ENCODE results near the gene CNPPD1. TPM values are rescaled to one million over a fixed set of nuclear protein-coding genes. Genes with fewer than 3 reads are reported as not detected.

Gene CNPPD1
- total RNA-seq, 2 experiments from 2014 or later = 42.3 to 43.4 TPM

GRCh38 chr2:219210196-219210885 lies 33.6 kb upstream of the CNPPD1 start:
- Histone ChIP-seq H3K4me1 (ENCODE audit: insufficient read depth, low read length) (peaks cover 53% of the 10 kb centered on the region), H3K36me3 (ENCODE audit: insufficient read depth, low read length) (peaks cover 21% of the 10 kb centered on the region), H3K9me3 (ENCODE audit: control insufficient read depth in 1 of 2, insufficient read depth in 1 of 2, low read length in 2 of 2) (no peaks in the 10 kb centered on the region), H3K4me3 (ENCODE audit: low read length) (no peak overlapping the region), H3K27me3 (ENCODE audit: control insufficient read depth in 1 of 2, insufficient read depth in 2 of 2, low read length in 2 of 2) (no peaks in the 10 kb centered on the region), H3K27ac (ENCODE audit: low read depth in 1 of 2, low read length in 2 of 2) (peak overlapping the region in 1 of 2 donors; percentile 28)
- intact Hi-C loops (cut with DNase I, micrococcal nuclease) = loop anchor here in 1 of 2 experiments (5.0 kb wide), 1 partner anchor 153 kb away; no protein-coding TSS in a partner anchor
- Mint-ChIP-seq H3K36me3 (ENCODE audit: low read depth) (peaks cover 30% of the 10 kb centered on the region), H3K27me3 (no peaks in the 10 kb centered on the region), H3K27ac (peak overlapping the region; percentile 93), H3K9me3 (no peaks in the 10 kb centered on the region), H3K4me3 (peak overlapping the region; percentile 30), H3K4me1 (ENCODE audit: low read depth) (peaks cover 47% of the 10 kb centered on the region)
- DNase-seq = peak in 1 of 14 experiments; percentile 20
- TF ChIP-seq, protein P1, sequence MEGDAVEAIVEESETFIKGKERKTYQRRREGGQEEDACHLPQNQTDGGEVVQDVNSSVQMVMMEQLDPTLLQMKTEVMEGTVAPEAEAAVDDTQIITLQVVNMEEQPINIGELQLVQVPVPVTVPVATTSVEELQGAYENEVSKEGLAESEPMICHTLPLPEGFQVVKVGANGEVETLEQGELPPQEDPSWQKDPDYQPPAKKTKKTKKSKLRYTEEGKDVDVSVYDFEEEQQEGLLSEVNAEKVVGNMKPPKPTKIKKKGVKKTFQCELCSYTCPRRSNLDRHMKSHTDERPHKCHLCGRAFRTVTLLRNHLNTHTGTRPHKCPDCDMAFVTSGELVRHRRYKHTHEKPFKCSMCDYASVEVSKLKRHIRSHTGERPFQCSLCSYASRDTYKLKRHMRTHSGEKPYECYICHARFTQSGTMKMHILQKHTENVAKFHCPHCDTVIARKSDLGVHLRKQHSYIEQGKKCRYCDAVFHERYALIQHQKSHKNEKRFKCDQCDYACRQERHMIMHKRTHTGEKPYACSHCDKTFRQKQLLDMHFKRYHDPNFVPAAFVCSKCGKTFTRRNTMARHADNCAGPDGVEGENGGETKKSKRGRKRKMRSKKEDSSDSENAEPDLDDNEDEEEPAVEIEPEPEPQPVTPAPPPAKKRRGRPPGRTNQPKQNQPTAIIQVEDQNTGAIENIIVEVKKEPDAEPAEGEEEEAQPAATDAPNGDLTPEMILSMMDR (IDR thresholded peaks at IDR 0.05) = no peak
- ATAC-seq (ENCODE audit: poor library complexity) = no peak
- ChIA-PET POLR2A (interaction anchor here (4.8 kb wide), 1 partner anchor 35 kb away, joined by 139 read pairs; the partner anchor contains the start of genes CNPPD1 and RETREG2), CTCF (no interaction called here)

DNA sequence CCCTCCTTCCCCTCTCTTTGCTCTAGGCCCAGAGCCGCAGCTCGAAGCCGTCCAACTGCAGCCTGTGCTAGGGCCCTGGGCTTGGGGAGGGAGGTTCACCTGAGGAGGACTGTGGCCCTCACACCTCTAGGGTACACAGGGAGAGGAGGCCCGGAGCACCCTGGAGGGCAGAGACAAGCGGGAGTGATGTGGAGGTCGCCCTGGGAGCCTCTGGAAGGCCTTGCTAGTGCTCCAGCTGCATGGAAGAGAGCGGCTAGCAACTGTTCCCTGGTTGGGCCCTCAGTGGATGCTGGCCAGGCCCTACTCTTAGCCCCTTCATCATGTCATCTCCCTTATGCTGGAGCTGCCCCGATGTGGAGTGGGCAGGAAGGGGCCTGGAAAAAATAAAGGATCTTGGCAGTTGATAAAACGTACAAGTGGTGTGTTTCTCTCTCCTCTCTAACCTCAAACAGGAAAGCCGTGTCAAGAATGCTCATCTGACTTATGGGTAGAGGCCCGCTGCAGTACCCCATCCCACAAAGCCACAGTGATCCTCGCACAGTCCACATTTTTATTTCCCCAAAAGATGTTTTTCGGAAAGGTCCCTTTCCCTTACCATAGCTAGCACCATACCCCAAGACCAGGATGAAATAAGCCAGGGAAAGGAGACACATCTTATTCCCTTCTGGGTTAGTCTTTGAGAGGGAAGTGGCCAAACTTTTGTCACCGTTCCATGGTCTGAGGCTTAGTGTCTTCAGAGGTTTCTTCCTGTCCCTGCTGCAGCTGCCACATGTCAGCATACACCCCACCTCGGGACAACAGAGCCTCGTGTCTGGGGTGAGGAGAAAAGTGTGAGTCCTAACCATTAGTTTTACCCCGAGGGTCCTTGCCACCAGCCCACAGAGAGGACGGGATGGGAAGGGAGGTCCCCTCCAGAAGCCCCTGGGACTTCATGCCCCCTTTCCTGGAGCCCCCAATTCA lies 32.8 kb upstream of the CNPPD1 start:
- TF ChIP-seq, protein P1 (IDR thresholded peaks at IDR 0.05) = no peak
- Histone ChIP-seq H3K36me3 (ENCODE audit: insufficient read depth, low read length) (peaks cover 21% of the 10 kb centered on the region), H3K27me3 (ENCODE audit: control insufficient read depth in 1 of 2, insufficient read depth in 2 of 2, low read length in 2 of 2) (no peaks in the 10 kb centered on the region), H3K4me3 (ENCODE audit: low read length) (no peak overlapping the region), H3K27ac (ENCODE audit: low read depth in 1 of 2, low read length in 2 of 2) (peak overlapping the region in 1 of 2 donors; percentile 28), H3K9me3 (ENCODE audit: control insufficient read depth in 1 of 2, insufficient read depth in 1 of 2, low read length in 2 of 2) (no peaks in the 10 kb centered on the region), H3K4me1 (ENCODE audit: insufficient read depth, low read length) (peaks cover 53% of the 10 kb centered on the region)
- peaks cover 47% of the 10 kb centered on the region for H3K4me1 Mint-ChIP-seq (ENCODE audit: low read depth)
- H3K27ac Mint-ChIP-seq = peak overlapping the region; percentile 93
- ChIA-PET POLR2A (interaction anchor here (0.7 to 4.8 kb wide), 4 partner anchors 34 to 50 kb away, joined by 3 to 139 read pairs (median 6); partner anchors contain the start of genes CNPPD1, GLB1L, RETREG2 and STK16), CTCF (interaction anchor here (1.3 to 4.2 kb wide), 2 partner anchors 50 to 85 kb away, joined by 6 to 32 read pairs; partner anchors contain the start of gene NHEJ1)
- ATAC-seq (ENCODE audit: poor library complexity) (no peak), DNase-seq (peak in 2 of 14 experiments; percentile 9 to 11)
- H3K36me3 Mint-ChIP-seq (ENCODE audit: low read depth) = peaks cover 26% of the 10 kb centered on the region
- H3K27me3 Mint-ChIP-seq = no peaks in the 10 kb centered on the region
- H3K9me3 Mint-ChIP-seq = no peaks in the 10 kb centered on the region
- intact Hi-C loops (cut with DNase I, micrococcal nuclease) = loop anchor here in 1 of 2 experiments (5.0 to 10.0 kb wide), 3 partner anchors 152 to 335 kb away; partner anchors contain the start of genes CHPF, DNPEP and TMEM198
- peak overlapping the region; percentile 90 for H3K4me3 Mint-ChIP-seq
